ENCODE measurements around the gene HDAC4. TPM values are rescaled to one million over a fixed set of nuclear protein-coding genes. Genes with fewer than 3 reads are reported as not detected.
A peak's percentile ranks its signal among the peaks of the same experiment; 100 is the strongest.

Gene HDAC4
- total RNA-seq, 1 experiment from 2014 or later, result 32.0 TPM

GRCh38 chr2:239401067-239401880 lies 454 bp upstream of the HDAC4 start:
- peaks cover 30 to 35% of the 10 kb centered on the region in 2 experiments for H3K4me1 Mint-ChIP-seq

More at GRCh38 chr2:239401067-239401880, 454 bp upstream of the HDAC4 start:
- Histone ChIP-seq H3K79me2 (ENCODE audit: insufficient read depth, low read length) (peaks cover 13% of the 10 kb centered on the region; the same call in 1 of the 2 replicates), H2AK5ac (ENCODE audit: insufficient read length, low read length) (no peak overlapping the region), H3K27ac (ENCODE audit: insufficient read length, low read depth, low read length) (no peak overlapping the region), H4K91ac (ENCODE audit: insufficient read length, low read depth, low read length) (no peak overlapping the region), H4K20me1 (ENCODE audit: control insufficient read depth, insufficient read depth, insufficient read length) (no peaks in the 10 kb centered on the region), H2BK120ac (ENCODE audit: low read depth, low read length, poor library complexity, severe bottlenecking) (no peak overlapping the region), H3K79me1 (ENCODE audit: insufficient read depth, low read depth, low read length, poor library complexity, severe bottlenecking) (no peaks in the 10 kb centered on the region), H3K23ac (ENCODE audit: insufficient read length, low read depth, low read length) (no peak overlapping the region), H3K9ac (ENCODE audit: extremely low read depth, insufficient read length, low read length) (peak overlapping the region; percentile 92), H3K14ac (ENCODE audit: insufficient read depth, low read length) (peak overlapping the region; percentile 98), H3K4me2 (ENCODE audit: insufficient read depth, insufficient read length, low read length) (peak overlapping the region; percentile 53), H3K23me2 (ENCODE audit: insufficient read length, low read depth, low read length, poor library complexity, severe bottlenecking) (no peaks in the 10 kb centered on the region), H3K56ac (ENCODE audit: insufficient read length, low read depth, low read length) (no peak overlapping the region), H2BK15ac (ENCODE audit: low read depth, low read length) (no peak overlapping the region), H2BK5ac (ENCODE audit: insufficient read length, low read length) (no peak overlapping the region), H3K27me3 (ENCODE audit: insufficient read depth, low read length) (no peaks in the 10 kb centered on the region), H3K4ac (ENCODE audit: low read depth, low read length) (no peak overlapping the region), H3K18ac (ENCODE audit: insufficient read length, low read depth, low read length) (peak overlapping the region; percentile 98), H2AFZ (ENCODE audit: low read length) (no peak overlapping the region), H4K8ac (replicated peaks; ENCODE audit: insufficient read length, low read depth, low read length) (no peak overlapping the region), H3K9me3 (ENCODE audit: control insufficient read depth, low read depth, low read length) (no peaks in the 10 kb centered on the region), H2BK20ac (ENCODE audit: low read depth, low read length, poor library complexity, severe bottlenecking) (no peak overlapping the region), H2BK12ac (ENCODE audit: insufficient read length, low read depth, low read length) (no peak overlapping the region), H3K4me1 (ENCODE audit: insufficient read depth, low read length) (no peaks in the 10 kb centered on the region), H4K5ac (ENCODE audit: insufficient read length, low read depth, low read length) (peak overlapping the region; percentile 12), H3T11ph (ENCODE audit: low read length) (no peak overlapping the region)
- no peaks in the 10 kb centered on the region for H3K9me3 Mint-ChIP-seq
- peak overlapping the region; percentile 94 to 99 (median 98) for H3K27ac Mint-ChIP-seq
- H3K36me3 Mint-ChIP-seq (ENCODE audit: insufficient read depth in 1 of 3, low read depth in 3 of 3), result no peaks in the 10 kb centered on the region; a peak in 1 of 7 replicates
- peak; percentile 99 for DNase-seq
- no peak for TF ChIP-seq CTCF (conservative IDR thresholded peaks at IDR 0.05)
- peak overlapping the region; percentile 81 to 86 for H3K4me3 Mint-ChIP-seq
- peaks cover 2% of the 10 kb centered on the region; the same call in 1 of the 2 replicates for H3K27me3 Mint-ChIP-seq (ENCODE audit: low read depth)
- whole genome bisulfite sequencing (ENCODE audit: extremely low coverage, insufficient read length, low lambda C conversion rate), result no CpG with 5 or more reads among the region's 90 CpGs
